ENCODE results near the gene MYO1C.

DNA sequence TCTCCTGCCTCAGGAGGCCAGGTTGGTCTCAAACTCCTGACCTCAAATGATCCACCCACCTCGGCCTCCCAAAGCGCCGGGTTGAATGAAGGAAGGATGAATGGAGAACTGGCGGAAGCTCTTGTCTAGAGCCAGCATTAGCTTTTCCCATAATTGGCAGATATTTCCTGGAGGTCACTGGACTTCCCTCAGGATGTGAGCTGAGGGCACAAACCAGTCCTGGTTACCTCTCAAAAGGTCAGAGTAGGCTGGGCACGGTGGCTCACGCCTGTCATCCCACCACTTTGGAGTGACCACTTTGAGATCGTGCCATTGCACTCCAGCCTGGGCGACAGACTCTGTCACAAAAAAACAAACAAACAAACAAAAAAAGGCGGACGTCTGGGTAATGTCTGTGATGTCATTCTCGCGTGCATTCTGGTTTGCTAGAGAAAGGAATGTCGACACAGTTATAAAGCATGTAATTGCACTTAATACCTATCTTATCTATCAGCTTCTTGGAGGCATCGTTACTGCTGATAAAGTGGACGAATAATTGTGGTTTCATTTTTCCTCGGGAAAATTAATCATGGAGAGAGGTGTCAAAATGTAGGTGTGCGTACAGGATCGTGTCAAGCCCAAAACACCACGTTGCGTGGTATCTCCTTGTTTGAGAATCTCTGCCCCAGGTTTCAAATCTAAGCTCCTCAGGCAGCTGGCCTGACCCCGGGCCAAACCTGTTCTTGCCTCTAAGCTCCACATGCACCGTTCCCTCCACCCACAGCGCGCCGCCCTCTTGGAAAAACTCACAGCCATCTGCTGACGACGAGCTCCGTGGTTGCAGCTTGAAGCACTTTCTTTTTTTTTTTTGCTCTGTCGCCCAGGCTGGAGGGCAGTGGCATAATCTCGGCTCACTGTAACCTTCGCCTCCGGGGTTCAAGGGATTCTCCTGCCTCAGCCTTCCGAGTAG is 30.0 kb downstream of the MYO1C start:
- TF ChIP-seq, protein P1, sequence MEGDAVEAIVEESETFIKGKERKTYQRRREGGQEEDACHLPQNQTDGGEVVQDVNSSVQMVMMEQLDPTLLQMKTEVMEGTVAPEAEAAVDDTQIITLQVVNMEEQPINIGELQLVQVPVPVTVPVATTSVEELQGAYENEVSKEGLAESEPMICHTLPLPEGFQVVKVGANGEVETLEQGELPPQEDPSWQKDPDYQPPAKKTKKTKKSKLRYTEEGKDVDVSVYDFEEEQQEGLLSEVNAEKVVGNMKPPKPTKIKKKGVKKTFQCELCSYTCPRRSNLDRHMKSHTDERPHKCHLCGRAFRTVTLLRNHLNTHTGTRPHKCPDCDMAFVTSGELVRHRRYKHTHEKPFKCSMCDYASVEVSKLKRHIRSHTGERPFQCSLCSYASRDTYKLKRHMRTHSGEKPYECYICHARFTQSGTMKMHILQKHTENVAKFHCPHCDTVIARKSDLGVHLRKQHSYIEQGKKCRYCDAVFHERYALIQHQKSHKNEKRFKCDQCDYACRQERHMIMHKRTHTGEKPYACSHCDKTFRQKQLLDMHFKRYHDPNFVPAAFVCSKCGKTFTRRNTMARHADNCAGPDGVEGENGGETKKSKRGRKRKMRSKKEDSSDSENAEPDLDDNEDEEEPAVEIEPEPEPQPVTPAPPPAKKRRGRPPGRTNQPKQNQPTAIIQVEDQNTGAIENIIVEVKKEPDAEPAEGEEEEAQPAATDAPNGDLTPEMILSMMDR (IDR thresholded peaks at IDR 0.05), result no peak
- TF ChIP-seq POLR2A (IDR thresholded peaks at IDR 0.05) (no peak), POLR2AphosphoS5 (IDR thresholded peaks at IDR 0.05) (no peak)
